Caco-2 (cell line): ENCODE results near the gene PA2G4. TPM values are rescaled to one million over a fixed set of nuclear protein-coding genes. Genes with fewer than 3 reads are reported as not detected.

Source experiments
- BruUV-seq: library from RNA; stranded (reverse); fragments of 400-500 nt; replicated peaks from 2 replicates; lab custom pipeline; 2021; lab: Mats Ljungman, UMichigan
- CTCF ChIA-PET: fragments of 300-600 bp; sonication (Branson Sonifier 250); formaldehyde crosslinking; loops from one replicate; lab custom pipeline; 2022; ENCODE audit warnings: antibody characterized with exemption; lab: Charles Lee
- POLR2A ChIA-PET: fragments of 300-600 bp; sonication (Branson Sonifier 250); formaldehyde crosslinking; loops from one replicate; lab custom pipeline; 2022; ENCODE audit warnings: antibody characterized with exemption; lab: Charles Lee
- DNase-seq, 2 experiments: peaks; one replicate each; pipeline versions ENCODE4 v3.0.0 to v3.0.0-alpha.2; 2020 to 2022
- H3K27me3 ChIP-seq: replicated peaks from 2 replicates; pipeline ENCODE4 v1.6.0; 2011; ENCODE audit warnings: low read length; ENCODE audit not compliant: control insufficient read depth, insufficient read depth
- H3K36me3 ChIP-seq: 2 replicates; pipeline ENCODE4 v1.5.1; 2011; ENCODE audit warnings: low read length; ENCODE audit not compliant: control insufficient read depth, insufficient read depth
- H3K4me1 ChIP-seq: fragments of 250-450 bp; sonication (Bioruptor Pico); 2 replicates; pipeline ENCODE4 v1.5.1; 2020; ENCODE audit warnings: mild to moderate bottlenecking
- H3K4me3 ChIP-seq: 2 replicates; pipeline ENCODE4 v1.5.1; 2011; ENCODE audit warnings: low read depth, mild to moderate bottlenecking, control low read depth, low read length
- H3K9me3 ChIP-seq: fragments of 250-450 bp; sonication (Bioruptor Pico); 2 replicates; pipeline ENCODE4 v1.5.1; 2020; ENCODE audit warnings: mild to moderate bottlenecking, moderate library complexity
- H3K27ac Mint-ChIP-seq: one replicate; pipeline ENCODE4 v1.8.0; 2022; ENCODE audit warnings: mixed read lengths; ENCODE audit not compliant: unreplicated experiment
- H3K27me3 Mint-ChIP-seq: one replicate; pipeline ENCODE4 v1.8.0; 2022; ENCODE audit warnings: mixed read lengths; ENCODE audit not compliant: insufficient read depth, unreplicated experiment
- H3K36me3 Mint-ChIP-seq: one replicate; pipeline ENCODE4 v1.8.0; 2022; ENCODE audit warnings: mild to moderate bottlenecking, mixed read lengths; ENCODE audit not compliant: insufficient read depth, unreplicated experiment
- H3K4me1 Mint-ChIP-seq: one replicate; pipeline ENCODE4 v1.8.0; 2022; ENCODE audit warnings: low read depth, mixed read lengths; ENCODE audit not compliant: unreplicated experiment
- H3K4me3 Mint-ChIP-seq: one replicate; pipeline ENCODE4 v1.8.0; 2022; ENCODE audit warnings: mild to moderate bottlenecking, moderate library complexity, mixed read lengths; ENCODE audit not compliant: unreplicated experiment
- H3K9me3 Mint-ChIP-seq: one replicate; pipeline ENCODE4 v1.8.0; 2022; ENCODE audit warnings: mixed read lengths; ENCODE audit not compliant: unreplicated experiment
- CTCF ChIP-seq, 2 experiments: fragments of 200-600 bp in 1 of 2; IDR thresholded peaks; 1 replicate in 1 of 2; 2 replicates in 1 of 2; pipeline versions ENCODE4 v1.5.1 to v1.8.0; 2011 to 2022; ENCODE audit warnings: antibody characterized with exemption in 1 of 2, control low read depth in 1 of 2, inconsistent platforms in 1 of 2, low read depth in 1 of 2, low read length in 1 of 2, mild to moderate bottlenecking in 1 of 2, moderate library complexity in 1 of 2; ENCODE audit not compliant: insufficient read depth in 1 of 2, severe bottlenecking in 1 of 2, unreplicated experiment in 1 of 2
- intact Hi-C: fragments of 100-400 bp; cut with micrococcal nuclease; formaldehyde crosslinking; loops from one replicate; pipeline ENCODE4 v1.10.0; 2022; ENCODE audit not compliant: unreplicated experiment
- total RNA-seq: library from RNA; stranded (reverse); gene quantifications from 2 replicates; pipeline ENCODE4 v1.2.3, GENCODE V29; 2022

Gene PA2G4
- total RNA-seq, 1 experiment from 2014 or later = 178 TPM

GRCh38 chr12:56099787-56100186, 4.6 kb upstream of the PA2G4 start:
- POLR2A ChIA-PET = interaction anchor here (0.6 kb wide), 1 partner anchor 362 kb away, joined by 6 read pairs; no protein-coding TSS in a partner anchor
- Mint-ChIP-seq H3K4me1 (peaks cover 9% of the 10 kb centered on the region), H3K9me3 (no peaks in the 10 kb centered on the region), H3K36me3 (peaks cover 86% of the 10 kb centered on the region), H3K27ac (peak overlapping the region; percentile 34), H3K4me3 (no peak overlapping the region), H3K27me3 (no peaks in the 10 kb centered on the region)
- Histone ChIP-seq H3K9me3 (no peaks in the 10 kb centered on the region), H3K27me3 (no peaks in the 10 kb centered on the region), H3K4me1 (peaks cover 15% of the 10 kb centered on the region), H3K36me3 (peaks cover 5% of the 10 kb centered on the region), H3K4me3 (no peak overlapping the region)
- no peak for DNase-seq
- intact Hi-C loops = no loop called here
- no peak for TF ChIP-seq CTCF (IDR thresholded peaks at IDR 0.05; ENCODE audit: insufficient read depth in 1 of 2, low read depth in 1 of 2, low read length in 1 of 2, severe bottlenecking in 1 of 2, unreplicated experiment in 1 of 2)
- no TSS peak for BruUV-seq
- CTCF ChIA-PET = no interaction called here

- no peaks in the 10 kb centered on the region for H3K27me3 ChIP-seq
- Mint-ChIP-seq H3K4me3 (no peak overlapping the region), H3K4me1 (peaks cover 9% of the 10 kb centered on the region), H3K36me3 (peaks cover 85% of the 10 kb centered on the region), H3K27ac (no peak overlapping the region), H3K27me3 (no peaks in the 10 kb centered on the region), H3K9me3 (no peaks in the 10 kb centered on the region)
- peaks cover 5% of the 10 kb centered on the region for H3K36me3 ChIP-seq
- TF ChIP-seq CTCF (IDR thresholded peaks at IDR 0.05; ENCODE audit: insufficient read depth in 1 of 2, low read depth in 1 of 2, low read length in 1 of 2, severe bottlenecking in 1 of 2, unreplicated experiment in 1 of 2) = no peak
- H3K4me3 ChIP-seq = no peak overlapping the region
- intact Hi-C loops = no loop called here
- ChIA-PET CTCF (interaction anchor here (0.7 kb wide), 1 partner anchor 572 kb away, joined by 8 read pairs; no protein-coding TSS in a partner anchor), POLR2A (no interaction called here)
- H3K4me1 ChIP-seq = peaks cover 19% of the 10 kb centered on the region
- no peak for DNase-seq
- H3K9me3 ChIP-seq = no peaks in the 10 kb centered on the region
- BruUV-seq = no TSS peak
Observed at GRCh38 chr12:56101045-56101444, 3.3 kb upstream of the PA2G4 start.

- ChIA-PET CTCF (no interaction called here), POLR2A (interaction anchor here (2.4 kb wide), 1 partner anchor 22 kb away, joined by 48 read pairs; the partner anchor contains the start of gene ERBB3)
- no peaks in the 10 kb centered on the region for H3K27me3 ChIP-seq
- Mint-ChIP-seq H3K36me3 (peaks cover 85% of the 10 kb centered on the region), H3K27ac (no peak overlapping the region), H3K9me3 (no peaks in the 10 kb centered on the region), H3K27me3 (no peaks in the 10 kb centered on the region), H3K4me1 (peaks cover 9% of the 10 kb centered on the region), H3K4me3 (peak overlapping the region; percentile 98)
- H3K9me3 ChIP-seq = no peaks in the 10 kb centered on the region
- H3K36me3 ChIP-seq = peaks cover 3% of the 10 kb centered on the region
- no TSS peak for BruUV-seq
- intact Hi-C loops = no loop called here
- DNase-seq = no peak
- H3K4me3 ChIP-seq = no peak overlapping the region
- TF ChIP-seq CTCF (IDR thresholded peaks at IDR 0.05; ENCODE audit: insufficient read depth in 1 of 2, low read depth in 1 of 2, low read length in 1 of 2, severe bottlenecking in 1 of 2, unreplicated experiment in 1 of 2) = no peak
- peaks cover 23% of the 10 kb centered on the region for H3K4me1 ChIP-seq
Observed at GRCh38 chr12:56102683-56103065, 1.7 kb upstream of the PA2G4 start.
